GM08714 (cell line): ENCODE measurements around the gene TGM5.
"Not testable (repeated sequence)": the region's sequence is repeated elsewhere in the genome, so short reads cannot be mapped to it uniquely, and the experiment has no call there.

Experiments
- H3K4me3 ChIP-seq: fragments of 200-500 bp; sonication (Bioruptor generic); 2 replicates; pipeline ENCODE4 v1.5.1; 2014; ENCODE audit warnings: mild to moderate bottlenecking, low read length, inconsistent platforms
- ZNF274 ChIP-seq: IDR thresholded peaks from 2 replicates; pipeline ENCODE4 v1.6.1; 2012; ENCODE audit warnings: mild to moderate bottlenecking, low read depth, low read length

The TGM5 gene

GRCh38 chr15:43266834-43267233, at the start of gene TGM5:
Gene TGM5, minus strand, starts transcription at chr15:43266928. Its CDS starts 79 bp downstream, at chr15:43266849.
- no peak within 1 kb of the TSS for H3K4me3 ChIP-seq
- no peak for TF ChIP-seq ZNF274

- no peak for TF ChIP-seq ZNF274
- H3K4me3 ChIP-seq = no peak overlapping the region
Measured at GRCh38 chr15:43314171-43314570, 47.4 kb upstream of the TGM5 start.

- no peak for TF ChIP-seq ZNF274
- no peak overlapping the region for H3K4me3 ChIP-seq
Measured at GRCh38 chr15:43312378-43312777, 45.6 kb upstream of the TGM5 start.

- no peak for TF ChIP-seq ZNF274
- H3K4me3 ChIP-seq = no peak within 1 kb of the TSS
Measured at GRCh38 chr15:43302205-43302817, 35.6 kb upstream of the TGM5 start, which contains the start of gene TGM7. Gene TGM7, minus strand, starts transcription at chr15:43302255.

GRCh38 chr15:43299884-43300283, 33.2 kb upstream of the TGM5 start:
- TF ChIP-seq ZNF274 = no peak

GRCh38 chr15:43299411-43299810, 32.7 kb upstream of the TGM5 start:
- no peak for TF ChIP-seq ZNF274
- no peak overlapping the region for H3K4me3 ChIP-seq

More at GRCh38 chr15:43299884-43300283, 33.2 kb upstream of the TGM5 start:
- no peak overlapping the region for H3K4me3 ChIP-seq

GRCh38 chr15:43294091-43294706, 27.5 kb upstream of the TGM5 start:
- no peak for TF ChIP-seq ZNF274
- H3K4me3 ChIP-seq = no peak overlapping the region

- TF ChIP-seq ZNF274 = no peak
- H3K4me3 ChIP-seq = no peak overlapping the region
Measured at GRCh38 chr15:43293432-43293831, 26.7 kb upstream of the TGM5 start.

GRCh38 chr15:43292375-43293078, 25.8 kb upstream of the TGM5 start:
- no peak overlapping the region for H3K4me3 ChIP-seq
- TF ChIP-seq ZNF274 = no peak

- not testable (repeated sequence) for H3K4me3 ChIP-seq
Measured at GRCh38 chr15:43289656-43290055, 22.9 kb upstream of the TGM5 start.

GRCh38 chr15:43287254-43287653, 20.5 kb upstream of the TGM5 start:
- TF ChIP-seq ZNF274 = no peak
- no peak overlapping the region for H3K4me3 ChIP-seq

- TF ChIP-seq ZNF274 = no peak
- H3K4me3 ChIP-seq = no peak overlapping the region
Measured at GRCh38 chr15:43286074-43286473, 19.3 kb upstream of the TGM5 start.

- no peak for TF ChIP-seq ZNF274
- no peak overlapping the region for H3K4me3 ChIP-seq
Measured at GRCh38 chr15:43285609-43286037, 18.9 kb upstream of the TGM5 start.

- H3K4me3 ChIP-seq = no peak overlapping the region
- no peak for TF ChIP-seq ZNF274
Measured at GRCh38 chr15:43283526-43283925, 16.8 kb upstream of the TGM5 start.
